ENCODE data around the gene JMJD1C. TPM values are rescaled to one million over a fixed set of nuclear protein-coding genes. Genes with fewer than 3 reads are reported as not detected.
A peak's percentile ranks its signal among the peaks of the same experiment; 100 is the strongest.

JMJD1C gene
- polyA plus RNA-seq, 3 donors: 96.7 to 112 (median 108) TPM

DNA sequence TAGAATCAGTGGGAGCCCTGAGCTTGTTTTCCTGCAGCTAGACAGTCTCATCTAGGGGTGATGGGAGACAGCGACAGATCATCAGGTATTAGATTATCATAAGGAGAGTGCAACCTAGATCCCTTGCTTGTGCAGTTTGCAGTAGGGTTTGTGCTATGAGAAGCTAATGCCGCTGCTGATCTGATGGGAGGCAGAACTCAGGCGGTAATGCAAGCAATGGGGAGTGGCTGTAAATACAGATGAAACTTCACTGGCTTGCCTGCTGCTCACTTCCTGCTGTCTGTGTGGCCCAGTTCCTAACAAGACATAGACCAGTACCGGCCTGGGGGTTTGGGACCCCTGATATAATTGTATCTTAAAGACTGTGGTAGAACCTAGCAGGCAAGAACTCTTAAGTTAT lies 315.0 kb downstream of the JMJD1C start:
- DNase-seq (ENCODE audit: low read depth in 3 of 3, low spot score in 2 of 3): no peak

DNA sequence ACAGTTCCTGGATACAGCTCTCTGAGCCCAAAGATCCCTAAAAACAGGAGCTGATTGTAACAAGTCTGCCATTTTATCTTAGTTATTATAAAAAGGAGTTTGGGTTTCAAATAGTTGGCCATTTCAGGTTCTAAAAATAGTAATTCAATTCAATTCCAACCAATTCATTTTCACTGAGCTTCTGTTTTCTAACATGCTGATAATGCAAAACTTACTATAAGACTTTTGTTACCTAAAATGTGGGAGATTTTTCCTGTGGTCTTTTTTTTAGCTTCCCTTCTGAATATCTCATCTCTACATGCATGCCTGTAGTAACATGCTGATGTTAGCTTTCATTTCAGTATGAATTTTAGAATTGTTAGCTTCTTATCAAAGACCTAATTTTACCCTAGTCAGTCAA lies 319.3 kb downstream of the JMJD1C start:
- DNase-seq (ENCODE audit: low read depth in 3 of 3, low spot score in 2 of 3): no peak

DNA sequence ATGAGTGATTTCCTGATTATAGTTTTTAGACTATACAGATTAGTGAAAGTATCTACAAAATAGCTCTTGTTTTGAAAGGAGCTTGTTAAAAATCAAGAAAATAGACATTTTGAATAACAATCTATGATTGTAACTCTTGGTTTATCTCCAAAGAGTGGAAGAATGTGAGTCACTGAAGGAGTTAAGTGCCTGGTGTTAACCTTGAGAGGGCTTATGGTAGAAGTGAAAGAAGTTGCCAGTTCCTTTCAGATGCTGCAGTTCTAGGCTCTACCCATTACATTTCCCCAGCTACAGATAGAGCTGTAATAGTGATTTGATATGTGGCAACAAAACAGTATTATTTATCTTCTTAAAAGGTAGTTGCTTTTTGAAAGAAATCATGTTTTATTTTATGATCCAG lies 320.0 kb downstream of the JMJD1C start:
- no peak for DNase-seq (ENCODE audit: low read depth in 3 of 3, low spot score in 2 of 3)

DNA sequence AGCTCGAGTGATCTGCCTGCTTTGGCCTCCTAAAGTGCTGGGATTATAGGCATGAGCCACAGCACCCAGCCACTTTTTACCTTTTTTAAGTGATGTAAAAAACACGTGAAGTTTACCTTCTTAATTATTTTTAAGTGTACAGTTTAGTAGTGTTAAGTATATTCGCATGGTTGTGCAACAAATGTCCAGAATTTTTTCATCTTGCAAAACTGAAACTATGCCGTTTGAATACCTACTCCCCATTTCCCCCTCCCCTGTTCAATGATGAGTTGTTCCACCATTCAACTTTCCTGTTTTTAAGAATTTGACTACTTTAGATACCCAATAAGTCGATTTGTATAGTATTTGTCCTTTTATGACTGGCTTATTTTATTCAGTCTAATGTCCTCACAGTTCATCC lies 321.8 kb downstream of the JMJD1C start:
- DNase-seq (ENCODE audit: low read depth in 3 of 3, low spot score in 2 of 3): no peak

DNA sequence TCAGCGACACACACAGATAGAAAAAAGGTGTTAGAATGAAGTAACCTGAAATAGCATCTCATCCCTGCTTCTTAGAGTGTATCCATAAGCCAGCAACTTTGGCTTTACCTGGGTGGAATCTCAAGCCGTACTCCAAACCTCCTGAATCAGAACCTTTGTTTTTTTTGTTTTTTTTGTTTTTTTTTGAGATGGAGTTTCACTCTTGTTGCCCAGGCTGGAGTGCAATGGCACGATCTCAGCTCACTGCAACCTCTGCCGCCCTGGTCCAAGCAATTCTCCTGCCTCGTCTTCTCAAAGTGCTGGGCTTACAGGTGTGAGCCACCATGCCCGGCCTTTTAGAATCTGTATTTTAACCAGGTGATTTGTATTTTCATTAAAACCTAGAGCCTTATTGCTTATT lies 323.6 kb downstream of the JMJD1C start:
- DNase-seq (ENCODE audit: low read depth in 3 of 3, low spot score in 2 of 3): no peak

DNA sequence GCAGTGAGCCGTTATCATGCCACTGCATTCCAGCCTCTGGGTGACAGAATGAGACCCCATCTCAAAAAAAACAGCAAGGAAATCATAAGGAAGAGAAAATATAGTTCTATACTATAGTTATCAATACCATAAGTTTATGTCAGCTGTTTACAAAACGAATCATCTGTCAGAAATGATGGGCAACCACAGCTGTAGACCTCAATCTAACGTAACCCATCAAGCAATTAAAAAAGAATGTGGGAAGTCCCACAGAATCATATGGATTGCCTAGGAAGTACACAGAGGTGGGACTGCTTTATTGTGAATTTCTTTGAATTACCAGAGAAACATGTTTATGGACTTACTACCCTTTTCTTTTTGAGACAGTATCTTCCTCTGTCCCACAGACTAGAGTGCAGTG lies 325.7 kb downstream of the JMJD1C start:
- DNase-seq (ENCODE audit: low read depth in 3 of 3, low spot score in 2 of 3): no peak

DNA sequence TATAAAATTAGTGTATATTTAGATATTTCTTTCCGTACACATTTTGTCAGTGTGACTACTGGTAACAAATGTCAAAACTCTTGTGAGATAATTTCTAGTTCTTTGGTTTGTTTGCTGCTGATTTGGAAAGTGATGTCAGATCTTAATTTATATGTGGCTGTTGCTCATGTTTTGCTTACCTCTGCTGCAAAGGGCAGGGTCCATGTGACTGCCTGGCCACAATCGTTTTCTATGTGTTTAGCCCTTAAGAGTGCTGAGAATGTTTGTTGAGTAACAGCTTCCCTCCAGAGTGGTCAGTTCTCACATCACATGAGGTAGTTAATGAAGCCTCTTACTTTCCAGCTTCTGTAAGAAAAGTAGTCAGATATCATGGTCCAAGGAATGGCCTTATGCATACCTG lies 328.5 kb downstream of the JMJD1C start:
- no peak for DNase-seq (ENCODE audit: low read depth in 3 of 3, low spot score in 2 of 3)

DNA sequence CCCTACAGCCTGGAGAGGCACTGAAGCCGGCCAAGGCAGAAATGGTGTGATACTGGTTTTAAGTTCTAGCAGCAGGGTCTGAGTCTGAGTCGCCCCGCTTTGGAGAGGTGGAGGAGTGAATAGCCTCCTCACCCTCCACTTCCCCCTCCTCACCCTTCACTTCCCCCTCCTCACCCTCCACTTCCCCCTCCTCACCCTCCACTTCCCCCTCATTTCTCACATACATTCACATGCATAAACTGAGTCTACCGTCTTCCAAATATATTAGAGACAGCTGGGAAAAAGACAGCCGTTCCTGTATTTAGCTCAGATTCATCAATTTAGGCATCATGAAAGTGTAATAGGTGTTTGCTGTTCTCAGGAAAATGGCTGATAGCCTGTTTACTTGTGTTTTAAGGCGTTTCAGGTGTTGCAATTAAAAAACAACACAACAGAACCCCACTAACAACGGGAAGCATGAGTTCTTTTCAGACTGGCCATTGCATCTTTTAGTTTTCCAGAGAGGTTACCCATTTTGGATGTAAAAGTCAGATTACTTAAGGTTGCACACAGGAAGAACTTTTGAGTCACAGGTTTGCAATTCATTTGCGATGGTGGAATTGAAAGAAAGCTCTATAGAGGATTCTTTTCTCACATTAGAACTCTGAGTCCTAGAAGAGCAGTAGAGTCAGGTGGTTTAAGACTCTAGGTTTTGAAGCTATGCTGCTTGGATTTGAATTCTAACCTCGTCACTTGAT lies 331.8 kb downstream of the JMJD1C start:
- no peak for DNase-seq (ENCODE audit: low read depth in 3 of 3, low spot score in 2 of 3)

DNA sequence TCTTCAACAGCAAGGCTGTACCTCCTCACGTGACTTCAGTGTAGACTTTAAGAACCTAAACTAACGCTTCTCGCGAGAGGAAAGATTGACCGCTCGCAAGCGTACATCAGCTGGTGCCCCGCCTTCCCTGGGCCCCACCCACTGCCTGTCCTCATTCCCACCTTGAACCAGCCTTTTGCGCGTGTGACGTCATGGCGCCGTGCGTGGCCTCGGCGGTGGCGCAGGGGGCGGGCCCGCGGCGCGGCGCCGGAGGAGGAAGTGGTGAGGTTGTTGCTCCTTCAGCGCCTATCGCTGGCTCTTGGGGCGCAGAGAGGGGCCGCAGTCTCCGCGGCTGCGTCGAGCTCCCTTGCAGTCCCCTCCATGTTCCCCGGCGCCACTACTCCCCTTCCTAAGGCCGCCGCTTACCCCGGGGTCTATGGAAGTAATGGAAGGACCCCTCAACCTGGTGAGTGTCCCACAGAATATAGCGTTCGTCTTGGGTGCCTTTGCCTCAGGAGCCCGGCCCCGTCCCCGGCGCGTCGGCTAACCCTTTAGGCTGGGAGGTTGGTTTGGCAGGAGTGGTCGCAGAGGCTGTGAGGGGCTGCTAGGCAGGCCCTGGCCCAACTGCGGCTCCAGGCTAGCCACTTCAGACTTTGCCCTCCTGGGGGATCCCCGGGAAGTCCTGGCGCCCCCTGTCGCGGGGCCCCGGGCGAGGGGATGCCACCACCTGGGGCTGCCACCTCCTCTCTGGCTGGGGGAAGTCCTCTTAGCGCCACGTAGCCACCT lies 332.5 kb downstream of the JMJD1C start, which contains the start of gene NRBF2:
TSS of gene NRBF2 (plus strand) at position 273 of the 765 bp plus-strand sequence. CDS start at position 416, 143 bp downstream.
- DNase-seq (ENCODE audit: low read depth in 3 of 3, low spot score in 2 of 3): peak; percentile 91 to 96 (median 92)

DNA sequence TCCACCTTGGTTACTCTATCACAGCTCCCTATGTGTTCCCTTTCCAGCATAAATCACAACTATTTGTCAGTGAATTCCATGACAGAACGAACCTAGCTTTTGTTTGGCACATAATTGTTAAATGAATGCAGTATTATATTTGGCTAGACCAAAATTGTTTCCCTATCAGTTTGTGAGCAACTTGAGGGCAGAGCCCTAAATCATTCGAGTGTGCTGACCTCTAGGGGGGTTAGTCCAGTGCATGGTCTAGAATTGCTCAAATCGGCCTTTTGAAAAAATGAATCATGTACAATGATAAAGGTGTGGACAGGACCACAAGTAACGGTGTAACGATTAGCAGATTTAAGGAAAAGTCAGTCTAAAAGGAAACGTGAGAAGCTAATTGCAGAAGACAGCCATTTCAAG lies 333.1 kb downstream of the JMJD1C start:
- no peak for DNase-seq (ENCODE audit: low read depth in 3 of 3, low spot score in 2 of 3)

DNA sequence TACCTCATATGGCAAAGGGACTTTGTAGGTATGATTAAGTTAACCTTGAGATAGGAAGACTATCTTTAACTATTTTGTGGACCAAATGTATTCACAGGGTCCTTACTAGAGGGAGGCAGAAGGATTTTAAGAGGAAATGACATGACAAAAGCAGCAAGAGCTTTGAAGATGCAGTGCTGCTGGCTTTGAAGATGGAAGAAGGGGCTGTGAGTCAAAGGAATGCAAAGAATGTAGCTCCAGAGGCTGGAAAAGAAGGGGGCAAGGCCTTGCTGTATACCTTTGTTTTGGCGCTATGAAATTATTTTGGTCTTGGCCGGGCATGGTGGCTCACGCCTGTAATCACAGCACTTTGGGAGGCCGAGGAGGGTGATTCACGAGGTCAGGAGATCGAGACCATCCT lies 335.9 kb downstream of the JMJD1C start:
- no peak for DNase-seq (ENCODE audit: low read depth in 3 of 3, low spot score in 2 of 3)

DNA sequence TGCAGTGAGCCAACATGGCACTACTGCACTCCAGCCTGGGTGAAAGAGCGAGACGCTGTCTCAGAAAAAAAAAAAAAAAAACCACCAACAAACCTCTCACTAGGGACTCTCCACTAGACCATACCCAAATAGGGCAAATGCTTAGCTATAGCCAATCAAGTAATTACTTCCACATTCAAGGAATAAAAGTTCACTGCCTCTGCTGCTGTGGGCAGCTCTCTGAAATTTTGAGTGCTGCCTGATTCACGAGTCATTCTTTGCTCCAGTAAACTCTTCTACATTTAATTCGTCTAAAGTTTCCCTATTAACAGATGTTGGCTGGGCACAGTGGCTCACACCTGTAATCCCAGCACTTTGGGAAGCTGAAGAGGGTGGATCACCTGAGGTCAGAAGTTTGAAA lies 337.3 kb downstream of the JMJD1C start:
- no peak for DNase-seq (ENCODE audit: low read depth in 3 of 3, low spot score in 2 of 3)

DNA sequence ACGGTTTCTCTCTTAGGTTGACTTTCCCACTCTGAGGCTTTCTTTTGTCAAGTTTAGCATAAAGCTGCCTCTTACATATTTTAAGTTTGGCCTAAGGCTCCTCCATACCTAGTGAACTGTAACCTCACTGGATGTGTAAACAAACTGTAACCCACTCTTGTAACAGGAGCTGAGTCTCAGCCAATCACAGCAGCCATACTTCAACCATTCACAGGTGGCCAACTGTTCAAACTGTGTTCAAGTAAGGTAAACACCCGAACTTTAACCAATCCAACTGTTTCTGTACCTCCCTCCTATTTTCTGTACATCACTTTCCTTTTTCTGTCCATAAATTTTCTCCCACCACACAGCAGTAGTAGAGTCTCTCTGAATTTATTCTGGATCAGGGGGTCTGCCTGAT lies 340.3 kb downstream of the JMJD1C start:
- DNase-seq (ENCODE audit: low read depth in 3 of 3, low spot score in 2 of 3): no peak

DNA sequence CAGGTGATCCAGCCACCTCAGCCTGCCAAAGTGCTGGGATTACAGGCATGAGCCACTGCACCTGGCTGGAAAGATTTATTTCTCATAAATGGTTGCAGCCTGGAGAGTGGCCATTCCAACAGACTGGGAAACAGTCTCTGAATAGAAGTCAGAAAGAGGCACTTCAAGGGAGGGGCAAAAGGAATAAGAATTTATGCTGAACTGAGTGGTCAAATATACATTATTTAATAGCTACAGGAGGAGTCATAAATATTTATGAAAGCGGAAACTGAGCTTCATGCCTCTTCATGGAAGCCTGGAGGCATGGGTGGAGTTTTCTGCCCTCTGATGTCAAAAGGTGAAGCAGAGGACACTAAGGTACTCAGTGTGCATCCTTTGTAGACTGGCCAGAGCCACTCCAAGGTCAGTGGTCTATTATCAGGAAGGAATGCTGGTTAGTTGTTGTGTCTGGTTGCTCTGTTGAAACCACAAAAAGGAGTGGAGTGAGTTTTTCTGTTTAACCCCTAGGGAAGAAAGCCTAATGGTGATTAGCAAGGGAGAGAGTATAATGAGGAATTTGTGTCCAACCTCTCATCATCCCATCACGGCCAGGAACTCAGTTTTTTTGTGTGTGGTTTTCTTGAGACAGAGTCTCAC lies 341.9 kb downstream of the JMJD1C start:
- no peak for DNase-seq (ENCODE audit: low read depth in 3 of 3, low spot score in 2 of 3)

DNA sequence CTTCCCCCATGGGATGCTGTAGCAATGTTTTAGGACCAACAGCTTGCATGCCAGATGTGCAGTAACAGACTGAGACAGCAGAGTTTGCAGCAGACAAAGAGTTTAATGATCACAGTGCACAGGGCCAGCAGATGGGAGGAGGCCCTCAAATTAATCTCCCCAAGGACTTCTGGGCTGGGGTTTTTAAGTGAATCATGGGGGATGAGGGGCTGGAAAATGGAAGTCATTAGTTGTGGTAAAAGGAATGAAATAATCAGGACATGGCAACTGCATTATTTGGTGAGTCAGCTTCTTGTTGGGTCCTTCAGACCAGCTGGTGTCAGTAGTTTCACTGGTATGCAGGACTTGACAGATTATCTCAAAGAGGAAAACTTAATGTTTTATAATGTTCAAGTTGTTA lies 345.2 kb downstream of the JMJD1C start:
- DNase-seq (ENCODE audit: low read depth in 3 of 3, low spot score in 2 of 3): no peak

DNA sequence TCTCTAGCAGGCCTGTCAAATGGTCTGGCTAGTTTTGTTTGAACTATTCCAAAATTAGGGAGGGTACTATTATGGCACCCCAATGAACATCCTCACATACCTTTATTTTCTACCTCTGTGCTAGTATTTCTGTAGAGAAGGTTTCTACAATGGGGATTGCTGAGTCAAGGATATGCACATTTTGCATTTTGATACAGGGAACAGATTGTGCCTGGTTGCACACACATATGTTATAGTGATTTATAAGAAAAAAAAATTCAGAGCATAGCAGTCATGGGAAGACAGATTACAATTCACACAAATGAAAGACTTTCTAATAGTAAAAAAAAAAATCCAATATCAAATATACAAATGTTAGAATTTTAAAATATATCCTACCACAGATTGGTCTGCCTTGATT lies 346.7 kb downstream of the JMJD1C start:
- no peak for DNase-seq (ENCODE audit: low read depth in 3 of 3, low spot score in 2 of 3)

Other genes with a start within 250 kb of the JMJD1C start
- 10 to 100 TPM; 29.7 to 35.7 (median 32.6) TPM for gene REEP3, start 55.4 kb upstream of the JMJD1C start, polyA plus RNA-seq (ENCODE audit: insufficient read length in 3 of 3)